ENCODE data around the gene TNIP1. TPM values are rescaled to one million over a fixed set of nuclear protein-coding genes. Genes with fewer than 3 reads are reported as not detected.

TNIP1 gene
- total RNA-seq, 1 donor from 2014 or later, result 285 TPM

DNA sequence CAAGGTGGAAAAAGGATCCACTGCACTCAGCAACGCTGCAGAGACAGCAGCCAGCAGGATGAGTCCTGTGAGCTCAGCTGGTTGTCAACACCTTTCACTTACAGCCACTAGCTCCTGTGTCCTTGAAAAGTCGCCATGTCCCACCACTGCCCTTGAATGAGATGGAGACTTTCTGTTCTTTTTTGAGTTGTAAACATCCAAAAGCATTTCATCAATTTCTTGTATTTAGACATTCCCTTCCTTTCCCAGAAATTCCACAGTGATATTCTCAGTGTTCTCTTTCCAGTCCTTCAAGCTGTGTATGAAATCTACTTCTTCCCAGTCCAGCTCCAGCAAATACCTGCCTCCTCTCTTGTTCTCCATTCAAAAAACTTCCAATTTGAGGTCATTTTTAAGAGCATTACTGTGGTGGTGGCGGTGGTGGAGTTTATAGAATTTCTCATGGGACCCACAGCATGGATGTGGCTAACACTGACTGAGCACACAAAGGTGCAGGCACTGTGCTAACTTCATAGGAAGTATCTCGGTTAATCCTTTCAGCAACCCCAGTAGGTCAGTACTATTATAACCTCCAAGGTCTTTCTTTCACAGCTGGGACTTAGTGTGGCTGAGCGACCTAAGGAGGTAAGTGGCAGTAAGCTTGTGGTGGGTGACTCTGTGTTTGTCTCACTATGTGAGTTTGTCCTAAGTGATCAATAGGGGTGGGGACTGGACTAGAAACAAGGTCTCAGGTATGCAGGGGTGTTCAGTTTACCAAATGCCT lies 75.5 kb downstream of the TNIP1 start:
- intact Hi-C loops (cut with micrococcal nuclease), result no loop called here

- intact Hi-C loops (cut with micrococcal nuclease), result no loop called here
Observed at GRCh38 chr5:151004499-151004898, 76.3 kb downstream of the TNIP1 start.

GRCh38 chr5:151003503-151003860 lies 77.4 kb downstream of the TNIP1 start:
- intact Hi-C loops (cut with micrococcal nuclease), result no loop called here

DNA sequence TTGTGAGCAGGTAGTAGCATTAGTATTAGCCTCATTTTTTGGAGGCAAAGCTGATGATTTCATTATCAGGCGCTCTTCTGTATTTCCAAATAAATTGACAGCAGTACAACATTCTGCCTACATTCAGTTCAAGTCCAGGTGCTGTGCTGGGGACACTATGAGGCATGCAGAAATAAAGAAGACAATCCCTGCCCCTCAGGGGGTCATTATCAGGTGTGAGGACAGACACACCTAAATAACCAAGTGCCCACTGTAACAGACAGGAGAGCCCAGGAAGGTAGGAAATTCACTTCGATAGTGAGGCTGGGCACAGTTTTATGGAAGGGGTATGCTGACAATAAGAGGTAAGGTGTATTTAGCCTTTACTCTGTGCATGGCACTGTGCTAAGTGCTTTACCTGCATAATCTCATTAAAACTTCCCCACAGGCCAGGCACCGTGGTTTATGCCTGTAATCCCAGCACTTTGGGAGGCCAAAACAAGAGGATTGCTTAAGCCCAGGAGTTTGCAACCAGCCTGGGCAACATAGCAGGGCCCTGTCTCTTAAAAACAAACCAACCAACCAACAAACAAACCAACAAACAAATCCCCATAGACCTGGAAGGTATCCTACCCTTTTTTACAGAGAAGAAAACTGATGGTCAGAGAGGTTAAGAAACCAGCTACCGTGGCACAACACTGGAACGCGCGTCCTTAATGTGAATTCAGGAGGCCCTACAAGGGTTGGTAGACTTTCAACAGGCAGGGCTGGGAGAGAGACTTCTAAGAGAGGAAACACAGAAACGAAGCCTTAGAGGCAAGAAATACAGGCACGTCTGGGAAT lies 77.9 kb downstream of the TNIP1 start:
- intact Hi-C loops (cut with micrococcal nuclease), result no loop called here

DNA sequence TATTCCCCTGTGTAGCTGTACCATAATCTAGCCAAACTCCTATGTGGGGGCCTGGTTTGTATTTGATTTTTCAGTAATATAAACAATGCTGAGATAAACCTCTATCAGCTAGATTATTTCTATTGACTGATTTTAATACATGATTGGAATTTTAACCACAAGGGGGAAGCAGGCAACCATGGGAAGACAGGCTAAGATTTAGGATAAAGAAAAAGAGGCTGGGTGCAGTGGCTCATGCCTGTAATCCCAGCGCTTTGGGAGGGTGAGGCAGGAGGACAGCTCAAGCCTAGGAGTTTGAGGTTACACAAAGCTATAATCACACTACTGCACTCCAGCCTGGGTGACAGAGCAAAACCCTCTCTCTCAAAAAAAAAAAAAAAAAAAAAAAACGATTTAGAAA lies 78.6 kb downstream of the TNIP1 start:
- intact Hi-C loops (cut with micrococcal nuclease), result no loop called here

DNA sequence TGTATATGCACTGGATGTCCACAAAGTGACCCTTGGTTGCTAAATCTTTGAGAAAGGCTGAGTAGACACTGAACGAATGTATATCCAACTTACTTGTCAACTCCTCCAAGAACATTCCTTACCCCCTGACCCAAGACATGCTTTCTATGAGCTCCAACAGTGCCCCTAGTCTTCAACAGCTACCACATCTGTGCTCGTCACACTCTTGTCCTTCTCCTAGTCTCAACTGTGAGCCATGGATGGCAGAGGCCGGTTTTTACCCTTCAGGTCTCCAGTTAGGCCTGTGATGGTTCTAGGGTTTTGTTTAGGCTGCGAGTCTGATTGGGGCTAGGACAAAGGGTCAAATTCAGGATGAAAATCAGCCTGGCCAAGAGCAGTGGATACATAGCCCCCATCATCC lies 79.4 kb downstream of the TNIP1 start:
- intact Hi-C loops (cut with micrococcal nuclease), result no loop called here

- intact Hi-C loops (cut with micrococcal nuclease), result no loop called here
Observed at GRCh38 chr5:150999704-151000442, 81.0 kb downstream of the TNIP1 start.

- intact Hi-C loops (cut with micrococcal nuclease), result no loop called here
Observed at GRCh38 chr5:150993826-150994412, 86.9 kb downstream of the TNIP1 start.

- intact Hi-C loops (cut with micrococcal nuclease), result no loop called here
Observed at GRCh38 chr5:150993422-150993821, 87.4 kb downstream of the TNIP1 start.

DNA sequence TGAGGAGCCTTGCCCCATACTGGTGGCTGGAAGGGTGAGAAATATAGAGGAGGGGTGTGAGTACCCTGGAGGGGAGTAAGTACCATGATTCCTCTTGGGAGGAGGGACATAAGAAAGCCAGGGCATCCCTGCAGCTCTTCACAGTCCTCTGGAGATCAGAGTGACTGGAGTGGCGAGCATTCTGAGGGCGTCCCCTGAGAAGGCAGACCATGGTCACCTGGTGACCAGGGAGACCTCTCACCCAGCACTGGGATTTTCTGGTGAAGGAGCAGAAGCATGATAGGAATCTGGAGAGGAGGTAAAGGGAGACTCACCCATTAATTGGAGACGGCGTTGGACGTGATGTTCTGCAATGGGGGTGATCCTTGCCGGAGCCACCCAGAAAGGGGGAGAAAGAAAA lies 88.1 kb downstream of the TNIP1 start:
- intact Hi-C loops (cut with micrococcal nuclease), result no loop called here

DNA sequence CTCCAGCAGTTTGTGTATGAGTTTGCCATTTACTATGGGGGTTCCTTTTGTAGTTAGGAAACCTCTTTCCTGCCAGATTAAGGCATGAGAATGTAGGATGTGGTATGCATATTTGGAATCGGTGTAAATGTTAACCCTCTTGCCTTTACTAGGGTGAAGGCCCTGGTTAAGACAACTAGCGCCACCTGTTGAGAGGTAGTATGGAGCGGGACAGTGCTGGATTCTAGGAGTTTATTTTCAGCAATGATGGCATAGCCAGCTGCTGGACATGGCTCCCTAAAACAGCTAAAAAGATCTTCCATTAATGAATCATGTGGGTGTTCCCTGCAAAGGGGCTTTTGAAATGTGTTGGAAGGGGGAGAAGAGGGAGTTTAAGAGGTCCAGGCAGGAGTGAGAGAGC lies 91.1 kb downstream of the TNIP1 start:
- intact Hi-C loops (cut with micrococcal nuclease), result loop anchor here (1.0 kb wide), 1 partner anchor 428 kb away; no protein-coding TSS in a partner anchor

GRCh38 chr5:150987746-150988145 lies 93.1 kb downstream of the TNIP1 start:
- intact Hi-C loops (cut with micrococcal nuclease), result no loop called here

Other genes with a start within 250 kb of the TNIP1 start
- gene IRGM, start 234.5 kb downstream of the TNIP1 start, total RNA-seq, result 1.1 and 2.0 TPM in 2 replicates
- 0.54 and 0.61 TPM in 2 replicates for gene ZNF300, start 176.1 kb downstream of the TNIP1 start, total RNA-seq
- not detected in 2 replicates for gene GPX3, start 60.4 kb downstream of the TNIP1 start, total RNA-seq
- gene ANXA6, start 76.7 kb upstream of the TNIP1 start, total RNA-seq, result 455 and 470 TPM in 2 replicates
- 53.6 and 57.9 TPM in 2 replicates for gene CCDC69, start 143.1 kb upstream of the TNIP1 start, total RNA-seq
- 33.1 and 36.0 TPM in 2 replicates for gene GM2A, start 172.2 kb upstream of the TNIP1 start, total RNA-seq
- not detected in 2 replicates for gene SLC36A3, start 222.7 kb upstream of the TNIP1 start, total RNA-seq